PC-3 (cell line): ENCODE measurements around the gene FNDC10. TPM values are rescaled to one million over a fixed set of nuclear protein-coding genes. Genes with fewer than 3 reads are reported as not detected.

Experiments
- ATAC-seq: fragments of 200-7000 bp; cut with Tn5 transposase; 2 replicates; pipeline ENCODE4 v1.9.1; 2020; ENCODE audit warnings: mild to moderate bottlenecking, moderate library complexity
- BruUV-seq: library from RNA; stranded (reverse); fragments of 400-500 nt; replicated peaks from 2 replicates; lab custom pipeline; 2021; lab: Mats Ljungman, UMichigan
- CTCF ChIA-PET: fragments of 300-600 bp; sonication (Branson Sonifier 250); formaldehyde crosslinking; loops from one replicate; lab custom pipeline; 2022; ENCODE audit warnings: antibody characterized with exemption; lab: Charles Lee
- POLR2A ChIA-PET: fragments of 300-600 bp; sonication (Branson Sonifier 250); formaldehyde crosslinking; loops from one replicate; lab custom pipeline; 2022; ENCODE audit warnings: antibody characterized with exemption; ENCODE audit not compliant: unreplicated experiment; lab: Charles Lee
- DNase-seq: peaks from one replicate; pipeline ENCODE4 v3.0.0-alpha.2; 2015
- H2AFZ ChIP-seq: fragments of 300-600 bp; sonication (generic); 2 replicates; pipeline ENCODE4 v1.6.0; 2016; ENCODE audit warnings: antibody characterized with exemption, low read length
- H3F3A ChIP-seq: fragments of 300-600 bp; sonication (generic); one replicate; pipeline ENCODE4 v1.6.0; 2017; ENCODE audit warnings: antibody characterized with exemption, low read length, control low read depth, mild to moderate bottlenecking; ENCODE audit not compliant: unreplicated experiment
- H3K27ac ChIP-seq: fragments of 300-600 bp; sonication (generic); 2 replicates; pipeline ENCODE4 v1.5.1; 2016; ENCODE audit warnings: mild to moderate bottlenecking, low read length
- H3K27me3 ChIP-seq: fragments of 300-600 bp; sonication (generic); 2 replicates; pipeline ENCODE4 v1.6.1; 2016; ENCODE audit warnings: low read length, mixed read lengths
- H3K36me3 ChIP-seq: fragments of 300-600 bp; sonication (generic); 2 replicates; pipeline ENCODE4 v1.6.1; 2016; ENCODE audit warnings: low read depth, mixed run types, low read length, mixed read lengths
- H3K4me1 ChIP-seq: fragments of 300-600 bp; sonication (generic); 2 replicates; pipeline ENCODE4 v1.5.1; 2016; ENCODE audit warnings: low read length; ENCODE audit not compliant: insufficient read depth
- H3K4me2 ChIP-seq: fragments of 300-600 bp; sonication (generic); 2 replicates; pipeline ENCODE4 v1.6.0; 2016; ENCODE audit warnings: low read length
- H3K4me3 ChIP-seq: fragments of 300-600 bp; sonication (generic); 2 replicates; pipeline ENCODE4 v1.5.1; 2016; ENCODE audit warnings: mild to moderate bottlenecking, low read length, mixed read lengths
- H3K79me2 ChIP-seq: fragments of 300-600 bp; sonication (generic); 2 replicates; pipeline ENCODE4 v1.6.1; 2017; ENCODE audit warnings: low read length, mixed read lengths
- H3K9ac ChIP-seq: fragments of 300-600 bp; sonication (generic); 2 replicates; pipeline ENCODE4 v1.6.0; 2016; ENCODE audit warnings: mild to moderate bottlenecking, low read length
- H3K9me2 ChIP-seq: fragments of 300-600 bp; sonication (generic); replicated peaks from 2 replicates; pipeline ENCODE4 v1.6.1; 2016; ENCODE audit warnings: mixed run types, low read length, mixed read lengths
- H3K9me3 ChIP-seq: fragments of 300-600 bp; sonication (generic); 2 replicates; pipeline ENCODE4 v1.6.1; 2016; ENCODE audit warnings: low read length, mixed read lengths
- H4K20me1 ChIP-seq: fragments of 300-600 bp; sonication (generic); 2 replicates; pipeline ENCODE4 v1.6.1; 2016; ENCODE audit warnings: low read length, mixed read lengths
- EZH2 ChIP-seq: fragments of 300-600 bp; sonication (generic); IDR thresholded peaks from one replicate; pipeline ENCODE4 v1.6.1; 2017; ENCODE audit warnings: antibody characterized with exemption, mild to moderate bottlenecking, low read length; ENCODE audit not compliant: unreplicated experiment
- EZH2phosphoT487 ChIP-seq: fragments of 300-600 bp; sonication (generic); IDR thresholded peaks from 2 replicates; pipeline ENCODE4 v1.6.1; 2018; ENCODE audit warnings: mild to moderate bottlenecking, antibody characterized with exemption, low read length, borderline replicate concordance
- intact Hi-C: fragments of 100-400 bp; cut with micrococcal nuclease; formaldehyde crosslinking; loops from 2 replicates; pipeline ENCODE4 v1.9.0; 2023
- total RNA-seq: library from RNA; depleted of rRNA; stranded (reverse); fragments of >200 nt; gene quantifications from 2 replicates; pipeline ENCODE4 v1.2.3, GENCODE V29; 2014
- TF ChIP-seq, protein P1 (sequence below): fragments of 300-600 bp; sonication (generic); conservative IDR thresholded peaks from 2 replicates; pipeline ENCODE4 v1.5.1; 2017; ENCODE audit warnings: antibody characterized with exemption, low read depth, mild to moderate bottlenecking, low read length

FNDC10 gene
- total RNA-seq, 1 experiment from 2014 or later: 8.8 TPM

DNA sequence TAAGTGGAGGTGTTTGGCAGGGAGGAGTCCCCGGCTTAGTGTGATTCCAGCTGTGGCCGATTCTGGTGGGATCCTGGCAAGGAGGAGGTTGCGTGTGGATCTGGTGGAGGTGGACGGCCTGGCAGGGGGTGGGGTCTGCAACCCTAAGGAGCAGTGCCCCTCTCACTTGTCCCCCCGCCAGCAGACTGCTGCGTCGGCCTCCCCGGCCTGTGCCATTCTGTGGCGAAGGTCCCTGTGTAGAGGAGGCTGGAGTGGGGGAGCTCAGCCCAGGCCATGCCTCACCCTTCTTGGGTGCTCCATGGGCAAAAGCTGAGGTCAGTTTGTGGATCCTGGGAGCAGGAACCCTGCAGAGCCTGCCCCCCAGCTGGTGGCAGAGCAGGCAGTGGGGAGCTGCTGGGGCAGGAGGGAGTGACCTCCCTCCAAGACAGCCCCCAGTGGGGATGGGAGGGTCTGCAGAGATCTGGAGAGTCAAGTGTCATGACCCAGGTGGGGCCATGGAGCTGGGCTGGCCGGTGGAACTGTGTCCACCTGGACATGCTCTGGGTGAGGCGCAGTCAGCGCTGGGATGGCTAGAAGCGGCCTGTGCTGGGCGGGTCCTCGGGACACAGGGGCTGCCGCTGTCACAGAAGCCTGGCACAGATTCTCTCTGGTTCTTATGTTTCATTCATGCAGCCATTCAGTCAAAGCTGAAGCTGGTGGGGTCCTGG is 20.7 kb upstream of the FNDC10 start:
- no peak overlapping the region for H3K4me2 ChIP-seq
- H3K9me2 ChIP-seq: no peaks in the 10 kb centered on the region
- no peak for ATAC-seq
- TF ChIP-seq, protein P1, sequence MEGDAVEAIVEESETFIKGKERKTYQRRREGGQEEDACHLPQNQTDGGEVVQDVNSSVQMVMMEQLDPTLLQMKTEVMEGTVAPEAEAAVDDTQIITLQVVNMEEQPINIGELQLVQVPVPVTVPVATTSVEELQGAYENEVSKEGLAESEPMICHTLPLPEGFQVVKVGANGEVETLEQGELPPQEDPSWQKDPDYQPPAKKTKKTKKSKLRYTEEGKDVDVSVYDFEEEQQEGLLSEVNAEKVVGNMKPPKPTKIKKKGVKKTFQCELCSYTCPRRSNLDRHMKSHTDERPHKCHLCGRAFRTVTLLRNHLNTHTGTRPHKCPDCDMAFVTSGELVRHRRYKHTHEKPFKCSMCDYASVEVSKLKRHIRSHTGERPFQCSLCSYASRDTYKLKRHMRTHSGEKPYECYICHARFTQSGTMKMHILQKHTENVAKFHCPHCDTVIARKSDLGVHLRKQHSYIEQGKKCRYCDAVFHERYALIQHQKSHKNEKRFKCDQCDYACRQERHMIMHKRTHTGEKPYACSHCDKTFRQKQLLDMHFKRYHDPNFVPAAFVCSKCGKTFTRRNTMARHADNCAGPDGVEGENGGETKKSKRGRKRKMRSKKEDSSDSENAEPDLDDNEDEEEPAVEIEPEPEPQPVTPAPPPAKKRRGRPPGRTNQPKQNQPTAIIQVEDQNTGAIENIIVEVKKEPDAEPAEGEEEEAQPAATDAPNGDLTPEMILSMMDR: no peak; the same call in none of the 2 replicates
- TF ChIP-seq EZH2 (no peak), EZH2phosphoT487 (no peak)
- no TSS peak for BruUV-seq
- no peaks in the 10 kb centered on the region for H3K9me3 ChIP-seq
- no peaks in the 10 kb centered on the region; the same call in 1 of the 2 replicates for H3K36me3 ChIP-seq
- peaks cover 16% of the 10 kb centered on the region; the same call in 1 of the 2 replicates for H4K20me1 ChIP-seq
- H3F3A ChIP-seq: no peaks in the 10 kb centered on the region
- no peak overlapping the region for H3K4me3 ChIP-seq
- DNase-seq: no peak
- H3K27me3 ChIP-seq: no peaks in the 10 kb centered on the region
- no peak overlapping the region for H3K9ac ChIP-seq
- ChIA-PET POLR2A (no interaction called here), CTCF (no interaction called here)
- H2AFZ ChIP-seq: no peak overlapping the region
- H3K79me2 ChIP-seq: peaks cover 20% of the 10 kb centered on the region
- H3K4me1 ChIP-seq: peaks cover 12% of the 10 kb centered on the region
- intact Hi-C loops: no loop called here
- no peak overlapping the region for H3K27ac ChIP-seq

DNA sequence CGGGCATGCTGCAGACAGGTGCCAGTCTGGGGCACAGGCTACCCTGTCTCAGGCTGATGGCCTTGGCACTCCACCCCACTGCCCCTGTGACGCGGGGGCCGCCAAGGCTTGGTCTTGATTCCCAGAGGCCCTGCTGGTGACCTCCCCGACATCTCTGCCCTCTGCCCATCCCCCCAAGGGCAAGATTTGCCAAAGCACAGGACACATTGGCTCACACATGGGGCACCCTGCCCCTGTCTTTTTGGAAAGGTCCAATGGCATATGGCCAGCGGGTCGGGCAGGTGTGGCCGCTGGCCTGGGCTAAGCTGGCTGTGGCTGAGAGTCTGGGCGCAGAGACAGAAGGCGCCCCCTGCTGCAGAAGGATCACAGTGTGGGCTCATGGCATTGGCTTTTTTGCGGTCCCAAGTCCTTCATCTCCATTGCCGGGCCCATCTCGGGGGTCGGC is 20.0 kb upstream of the FNDC10 start:
- Histone ChIP-seq H3K79me2 (peaks cover 21% of the 10 kb centered on the region), H3K4me2 (no peak overlapping the region), H3K27ac (no peak overlapping the region), H3K9ac (no peak overlapping the region), H3K9me2 (no peaks in the 10 kb centered on the region), H2AFZ (no peak overlapping the region), H3K9me3 (no peaks in the 10 kb centered on the region), H3K36me3 (no peaks in the 10 kb centered on the region; the same call in 1 of the 2 replicates), H4K20me1 (peaks cover 16% of the 10 kb centered on the region; the same call in 1 of the 2 replicates), H3K4me1 (peaks cover 12% of the 10 kb centered on the region), H3K27me3 (no peaks in the 10 kb centered on the region), H3K4me3 (no peak overlapping the region), H3F3A (no peaks in the 10 kb centered on the region)
- BruUV-seq: no TSS peak
- ChIA-PET CTCF (no interaction called here), POLR2A (no interaction called here)
- DNase-seq (peak; percentile 41), ATAC-seq (no peak)
- TF ChIP-seq, protein P1: peak; percentile 79
- TF ChIP-seq EZH2phosphoT487 (no peak), EZH2 (no peak)
- intact Hi-C loops: loop anchor here (10.0 kb wide), 1 partner anchor 555 kb away; no protein-coding TSS in a partner anchor
